ENCODE measurements around the gene TTC17.

DNA sequence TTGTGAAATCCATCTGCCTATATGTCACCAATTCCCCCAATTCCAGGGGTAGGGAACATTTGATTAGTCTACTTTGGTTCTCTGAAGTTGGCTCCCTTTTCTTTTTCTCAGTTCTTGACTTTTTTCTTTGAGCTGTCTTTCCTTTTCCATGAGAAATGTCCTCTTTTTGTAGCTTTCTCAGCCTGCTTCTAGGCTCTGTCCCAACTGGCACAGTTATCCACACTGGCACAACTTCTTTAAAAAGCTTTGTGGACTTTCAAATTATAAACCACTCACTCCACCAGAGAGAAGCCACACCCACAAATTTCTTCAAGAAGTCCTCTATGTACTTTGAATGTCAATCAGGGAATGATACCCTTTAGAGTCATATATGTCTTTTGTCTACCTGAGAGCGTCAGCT lies 100.5 kb downstream of the TTC17 start:
- TF ChIP-seq, protein P1, sequence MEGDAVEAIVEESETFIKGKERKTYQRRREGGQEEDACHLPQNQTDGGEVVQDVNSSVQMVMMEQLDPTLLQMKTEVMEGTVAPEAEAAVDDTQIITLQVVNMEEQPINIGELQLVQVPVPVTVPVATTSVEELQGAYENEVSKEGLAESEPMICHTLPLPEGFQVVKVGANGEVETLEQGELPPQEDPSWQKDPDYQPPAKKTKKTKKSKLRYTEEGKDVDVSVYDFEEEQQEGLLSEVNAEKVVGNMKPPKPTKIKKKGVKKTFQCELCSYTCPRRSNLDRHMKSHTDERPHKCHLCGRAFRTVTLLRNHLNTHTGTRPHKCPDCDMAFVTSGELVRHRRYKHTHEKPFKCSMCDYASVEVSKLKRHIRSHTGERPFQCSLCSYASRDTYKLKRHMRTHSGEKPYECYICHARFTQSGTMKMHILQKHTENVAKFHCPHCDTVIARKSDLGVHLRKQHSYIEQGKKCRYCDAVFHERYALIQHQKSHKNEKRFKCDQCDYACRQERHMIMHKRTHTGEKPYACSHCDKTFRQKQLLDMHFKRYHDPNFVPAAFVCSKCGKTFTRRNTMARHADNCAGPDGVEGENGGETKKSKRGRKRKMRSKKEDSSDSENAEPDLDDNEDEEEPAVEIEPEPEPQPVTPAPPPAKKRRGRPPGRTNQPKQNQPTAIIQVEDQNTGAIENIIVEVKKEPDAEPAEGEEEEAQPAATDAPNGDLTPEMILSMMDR (IDR thresholded peaks at IDR 0.05): no peak
- TF ChIP-seq POLR2A (IDR thresholded peaks at IDR 0.05) (no peak), POLR2AphosphoS5 (IDR thresholded peaks at IDR 0.05) (no peak)
